Ecto neural progenitor cell (in vitro differentiated cells): ENCODE results near the gene FAM200B.

Source experiments
- DNase-seq: peaks from one replicate; pipeline ENCODE4 v3.0.0-alpha.2; 2018; ENCODE audit warnings: low spot score

Gene FAM200B

GRCh38 chr4:15681372-15682241, at the start of gene FAM200B:
Gene FAM200B, plus strand, starts transcription at chr4:15681827. Its CDS starts 5,151 bp downstream, at chr4:15686978.
- DNase-seq: peak; percentile 100

DNA sequence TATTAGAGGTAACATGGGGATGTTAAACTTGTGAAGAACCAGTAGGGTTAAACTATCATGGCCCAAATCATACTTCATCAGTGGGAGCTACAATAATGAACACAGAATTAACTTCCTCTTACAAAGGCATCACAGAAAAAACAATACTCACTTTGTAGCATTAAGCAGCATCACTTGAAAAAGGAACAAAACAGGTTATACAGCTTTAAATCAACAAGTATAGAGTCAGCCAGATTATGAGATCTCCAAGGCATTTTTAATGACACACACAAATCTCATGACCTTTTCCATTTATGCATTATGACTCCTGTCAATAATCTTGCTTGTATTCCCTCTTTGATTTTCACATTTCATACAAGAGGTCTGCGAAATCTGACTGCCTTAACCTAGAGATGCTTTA, 44.8 kb upstream of the FAM200B start:
- no peak for DNase-seq

- no peak for DNase-seq
These were observed 43.2 kb upstream of the FAM200B start for GRCh38 chr4:15638418-15638817.

GRCh38 chr4:15648600-15648999, 33.0 kb upstream of the FAM200B start:
- no peak for DNase-seq

DNA sequence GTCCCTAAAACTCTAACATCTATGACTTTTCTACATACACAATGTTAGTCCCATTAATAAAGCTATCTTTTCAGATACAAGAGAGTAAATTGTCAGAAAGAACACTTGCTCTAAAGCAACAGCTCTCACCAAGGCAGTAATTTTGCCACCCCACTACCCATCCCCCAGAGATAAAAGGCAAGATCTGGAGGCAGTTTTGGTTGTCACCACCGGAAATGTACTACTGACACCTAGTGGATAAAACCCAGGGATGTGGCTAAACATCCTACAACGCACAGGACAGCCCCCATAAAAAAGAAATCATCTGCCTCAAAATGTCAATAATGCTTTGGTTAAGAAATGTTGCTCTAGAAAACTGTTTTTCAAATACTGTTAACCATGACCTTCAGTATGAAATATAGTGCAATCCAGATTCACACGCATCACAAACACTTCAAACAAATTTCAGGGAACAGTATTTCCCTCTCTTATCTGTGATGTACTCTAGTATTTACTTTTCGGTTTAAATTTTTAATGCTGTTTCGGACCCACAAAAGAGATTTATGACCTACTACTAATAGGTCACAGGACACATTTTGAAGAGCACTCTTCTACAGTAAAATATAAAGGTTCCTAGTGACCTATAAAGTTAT, 31.6 kb upstream of the FAM200B start:
- peak; percentile 53 for DNase-seq

- DNase-seq: no peak
These were observed 30.0 kb upstream of the FAM200B start for GRCh38 chr4:15651676-15652075.

GRCh38 chr4:15652191-15652590, 29.4 kb upstream of the FAM200B start:
- DNase-seq: no peak

DNA sequence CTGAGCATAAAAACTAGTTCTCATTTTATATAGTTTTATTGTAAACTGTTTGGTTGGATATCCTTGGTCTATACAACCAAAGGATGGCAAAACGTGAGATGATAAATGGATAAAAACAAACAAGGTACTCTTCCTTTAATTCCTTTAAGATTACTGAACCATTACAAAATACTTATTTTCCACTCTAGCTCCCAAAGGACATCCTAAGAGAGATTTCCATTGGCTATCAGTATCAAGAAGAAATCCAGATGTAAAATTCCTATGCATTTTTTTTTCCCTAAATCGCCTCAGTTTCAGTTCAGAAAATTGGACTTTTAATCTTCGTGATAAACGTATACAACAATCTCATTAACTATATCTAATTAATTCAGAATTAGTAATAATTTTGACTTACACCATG, 28.8 kb upstream of the FAM200B start:
- DNase-seq: no peak

- no peak for DNase-seq
These were observed 28.2 kb upstream of the FAM200B start for GRCh38 chr4:15653420-15653819.

GRCh38 chr4:15653864-15654592, 27.6 kb upstream of the FAM200B start:
- no peak for DNase-seq

DNA sequence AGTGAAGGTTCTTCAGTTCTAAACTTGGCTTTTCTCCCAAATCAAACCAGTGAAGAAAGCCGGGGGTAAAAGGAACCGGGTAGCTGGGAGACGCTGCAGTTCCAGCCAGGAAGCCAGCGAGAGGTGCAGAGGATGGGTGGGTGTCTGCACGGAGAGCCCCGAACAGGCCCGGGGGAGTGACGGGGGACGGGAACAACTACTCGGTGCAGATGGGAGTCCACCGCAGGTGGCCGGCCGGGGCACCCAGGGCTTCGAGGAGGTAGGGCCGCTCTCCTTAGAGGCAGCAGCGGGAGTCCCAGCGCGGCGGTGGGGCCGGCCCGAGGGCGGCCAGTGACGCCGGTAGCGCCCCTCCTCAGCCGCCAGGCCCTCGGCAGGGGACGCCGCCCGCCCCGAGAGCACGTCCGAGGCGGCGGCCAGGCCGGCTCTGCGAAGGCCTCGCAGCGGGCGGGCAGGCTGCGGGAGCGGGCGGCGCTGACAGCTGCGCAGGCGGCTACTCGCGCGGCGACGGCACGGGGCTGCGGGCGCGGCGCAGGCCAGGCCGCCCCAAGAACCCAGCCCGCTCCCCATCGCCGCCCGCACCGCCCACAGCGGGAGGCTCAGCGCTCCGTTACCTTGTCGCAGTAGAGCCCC, 26.9 kb upstream of the FAM200B start:
- peak; percentile 72 for DNase-seq

- peak; percentile 88 for DNase-seq
These were observed 26.2 kb upstream of the FAM200B start, which contains the start of gene FBXL5 for GRCh38 chr4:15655223-15656037. Gene FBXL5, minus strand, starts transcription at chr4:15655357. Its CDS starts 70 bp downstream, at chr4:15655287.

GRCh38 chr4:15656038-15656470, 25.6 kb upstream of the FAM200B start:
- no peak for DNase-seq

DNA sequence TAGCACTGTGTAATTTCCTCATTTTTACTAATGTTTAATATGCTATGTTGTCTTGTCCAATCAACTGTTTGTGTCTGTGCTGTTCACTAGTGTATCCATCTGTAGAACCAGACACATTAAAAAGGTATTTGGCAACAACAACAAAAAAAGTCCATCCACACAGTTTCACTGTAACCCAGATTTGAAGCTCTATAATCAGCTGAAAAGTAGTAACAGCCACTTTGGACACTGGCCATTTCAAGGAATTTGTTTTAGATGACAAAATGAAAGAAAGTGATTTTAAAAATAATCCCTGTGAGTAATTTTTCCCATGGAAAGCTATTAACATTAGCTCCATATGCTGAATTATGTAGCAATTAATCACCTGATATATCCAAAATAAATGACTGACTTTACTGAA, 24.3 kb upstream of the FAM200B start:
- no peak for DNase-seq

DNA sequence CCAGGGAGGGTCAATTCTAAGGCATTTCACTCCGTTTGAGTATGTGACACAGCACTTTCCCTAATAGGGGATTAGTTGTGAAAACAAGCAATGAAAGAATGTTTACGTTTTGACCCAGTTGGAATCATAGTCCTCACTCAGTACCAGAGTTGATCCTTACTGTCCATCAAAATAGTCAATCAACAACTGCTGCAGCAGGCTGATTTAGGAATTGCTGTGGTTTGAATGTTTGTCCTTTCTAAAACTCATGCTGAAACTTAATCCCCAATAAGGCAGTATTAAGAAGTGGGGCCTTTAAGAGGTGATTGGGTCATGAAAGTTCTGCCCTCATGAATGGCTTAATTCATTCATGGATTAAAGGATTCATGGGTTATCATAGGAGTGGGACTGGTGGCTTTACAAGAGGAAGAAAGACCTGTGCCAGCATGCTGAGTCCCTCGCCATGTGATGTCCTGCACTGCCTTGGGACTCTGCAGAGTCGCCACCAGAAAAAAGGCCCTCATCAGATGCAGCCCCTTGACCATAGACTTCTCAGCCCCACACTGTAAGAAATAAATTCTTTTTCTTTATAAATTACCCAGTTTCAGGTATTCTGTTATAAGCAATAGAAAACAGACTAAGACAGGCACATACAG, 23.4 kb upstream of the FAM200B start:
- no peak for DNase-seq

DNA sequence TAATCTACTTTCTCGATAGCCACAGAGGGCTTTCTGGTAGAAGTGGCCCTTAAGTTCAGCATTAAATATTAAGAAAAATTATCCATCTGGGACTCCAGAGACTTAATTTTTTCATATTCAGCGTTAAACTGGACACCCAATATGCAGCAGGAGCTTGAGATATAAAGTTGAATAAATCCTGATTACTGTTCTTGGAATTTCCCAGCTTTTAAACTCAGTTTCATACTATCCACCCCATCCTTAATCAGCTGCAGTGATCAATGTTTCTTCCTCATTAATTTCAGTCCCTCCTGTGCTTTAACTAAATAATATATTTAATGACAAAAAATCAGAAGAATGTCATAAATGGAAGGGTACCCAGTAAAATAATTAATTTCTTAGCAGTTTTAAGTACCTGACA, 22.8 kb upstream of the FAM200B start:
- no peak for DNase-seq

- no peak for DNase-seq
These were observed 21.7 kb upstream of the FAM200B start for GRCh38 chr4:15659768-15660570.

DNA sequence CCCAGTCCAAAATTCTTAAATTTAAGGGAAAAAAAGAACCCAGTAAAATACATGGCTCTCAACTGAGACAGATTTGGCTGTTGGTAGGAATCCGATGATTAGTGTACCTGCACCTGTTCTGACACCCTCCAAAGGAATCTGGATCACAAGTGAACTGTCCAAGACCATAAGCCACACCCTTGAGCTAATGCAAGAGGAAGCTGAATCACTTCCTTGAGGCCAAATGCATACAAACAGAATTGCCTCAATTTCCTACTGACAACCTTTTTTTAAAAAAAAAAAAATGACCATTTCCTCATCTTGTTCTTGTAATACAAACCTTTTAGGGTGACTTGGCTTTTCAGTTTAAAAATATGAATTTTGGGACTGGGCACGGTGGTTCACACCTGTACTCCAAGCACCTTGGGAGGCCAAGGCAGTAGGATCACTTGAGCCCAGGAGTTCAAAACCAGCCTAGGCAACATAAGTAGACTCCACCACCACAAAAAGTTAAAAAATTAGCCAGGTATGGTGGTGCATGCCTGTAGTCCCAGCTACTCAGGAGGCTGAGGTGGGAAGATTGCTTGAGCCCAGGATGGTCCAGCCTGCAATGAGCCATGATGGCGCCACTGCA, 15.8 kb upstream of the FAM200B start:
- DNase-seq: no peak

DNA sequence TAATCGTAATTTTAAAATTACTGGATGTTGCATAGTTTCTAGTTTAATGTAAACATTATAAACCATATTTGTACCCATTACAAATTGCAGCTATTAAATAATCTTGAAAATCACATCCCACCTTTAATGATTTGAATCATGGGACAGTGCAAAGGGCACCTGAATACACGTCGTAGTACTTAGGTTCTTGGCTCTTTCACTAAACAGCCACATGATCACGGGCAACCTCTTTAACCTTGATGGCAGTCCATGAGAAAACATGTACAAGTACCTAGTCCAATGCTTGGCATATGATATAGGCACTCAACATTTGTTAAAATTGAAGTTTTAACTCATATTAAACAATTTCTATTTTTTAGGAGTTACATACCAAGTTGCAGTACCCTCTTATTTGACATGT, 14.6 kb upstream of the FAM200B start:
- no peak for DNase-seq
